ENCODE measurements around the gene GNRHR.
"Not testable (repeated sequence)": the region's sequence is repeated elsewhere in the genome, so short reads cannot be mapped to it uniquely, and the experiment has no call there.

GNRHR gene

GRCh38 chr4:67735325-67735724, 18.9 kb downstream of the GNRHR start:
- DNase-seq (ENCODE audit: low read depth): no peak
- no peak overlapping the region for H3K4me3 ChIP-seq (ENCODE audit: low read depth, low read length)
- TF ChIP-seq CTCF (IDR thresholded peaks at IDR 0.05; ENCODE audit: low read depth, low read length, missing control alignments): no peak

- H3K4me3 ChIP-seq (ENCODE audit: low read depth, low read length); DNase-seq (ENCODE audit: low read depth): not testable (repeated sequence)
These were observed 23.7 kb downstream of the GNRHR start for GRCh38 chr4:67730511-67730910.

- no peak for TF ChIP-seq CTCF (IDR thresholded peaks at IDR 0.05; ENCODE audit: low read depth, low read length, missing control alignments)
- no peak for DNase-seq (ENCODE audit: low read depth)
- H3K4me3 ChIP-seq (ENCODE audit: low read depth, low read length): no peak overlapping the region
These were observed 26.9 kb downstream of the GNRHR start for GRCh38 chr4:67727124-67727850.

GRCh38 chr4:67725981-67726380, 28.2 kb downstream of the GNRHR start:
- no peak for TF ChIP-seq CTCF (IDR thresholded peaks at IDR 0.05; ENCODE audit: low read depth, low read length, missing control alignments)
- DNase-seq (ENCODE audit: low read depth): no peak
- no peak overlapping the region for H3K4me3 ChIP-seq (ENCODE audit: low read depth, low read length)

GRCh38 chr4:67725132-67725531, 29.1 kb downstream of the GNRHR start:
- DNase-seq (ENCODE audit: low read depth): no peak
- TF ChIP-seq CTCF (IDR thresholded peaks at IDR 0.05; ENCODE audit: low read depth, low read length, missing control alignments): no peak
- no peak overlapping the region for H3K4me3 ChIP-seq (ENCODE audit: low read depth, low read length)

GRCh38 chr4:67723949-67724348, 30.2 kb downstream of the GNRHR start:
- H3K4me3 ChIP-seq (ENCODE audit: low read depth, low read length): no peak overlapping the region
- TF ChIP-seq CTCF (IDR thresholded peaks at IDR 0.05; ENCODE audit: low read depth, low read length, missing control alignments): no peak
- DNase-seq (ENCODE audit: low read depth): no peak

- no peak for DNase-seq (ENCODE audit: low read depth)
- H3K4me3 ChIP-seq (ENCODE audit: low read depth, low read length): no peak overlapping the region
- no peak for TF ChIP-seq CTCF (IDR thresholded peaks at IDR 0.05; ENCODE audit: low read depth, low read length, missing control alignments)
These were observed 30.8 kb downstream of the GNRHR start for GRCh38 chr4:67723341-67723740.
